ENCODE measurements around the gene COX5B.
"Not testable (repeated sequence)": the region's sequence is repeated elsewhere in the genome, so short reads cannot be mapped to it uniquely, and the experiment has no call there.

COX5B gene

DNA sequence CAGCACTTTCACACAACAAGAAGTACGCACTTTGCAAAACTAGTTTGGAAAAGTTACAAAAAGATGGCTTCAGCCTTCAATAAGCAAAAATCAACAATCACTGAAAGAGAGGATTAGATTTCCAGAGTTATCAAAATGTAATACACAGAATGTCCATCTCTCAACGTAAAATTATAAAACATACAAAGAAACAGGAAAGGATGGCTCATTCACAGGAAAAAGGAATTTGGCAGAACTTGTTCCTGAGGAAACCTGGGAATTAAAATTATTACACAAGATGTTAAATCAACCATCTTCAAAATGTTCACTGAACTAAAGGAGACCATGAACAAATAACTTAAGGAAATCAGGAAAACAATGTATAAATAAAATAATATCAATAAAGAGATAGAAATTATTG is 31.6 kb downstream of the COX5B start:
- TF ChIP-seq BACH2 (CRISPR knock-in tag; IDR thresholded peaks at IDR 0.05; ENCODE audit: borderline replicate concordance): no peak
- no peak for TF ChIP-seq PATZ1 (CRISPR knock-in tag; IDR thresholded peaks at IDR 0.05; ENCODE audit: borderline replicate concordance)
- TF ChIP-seq, protein P1, sequence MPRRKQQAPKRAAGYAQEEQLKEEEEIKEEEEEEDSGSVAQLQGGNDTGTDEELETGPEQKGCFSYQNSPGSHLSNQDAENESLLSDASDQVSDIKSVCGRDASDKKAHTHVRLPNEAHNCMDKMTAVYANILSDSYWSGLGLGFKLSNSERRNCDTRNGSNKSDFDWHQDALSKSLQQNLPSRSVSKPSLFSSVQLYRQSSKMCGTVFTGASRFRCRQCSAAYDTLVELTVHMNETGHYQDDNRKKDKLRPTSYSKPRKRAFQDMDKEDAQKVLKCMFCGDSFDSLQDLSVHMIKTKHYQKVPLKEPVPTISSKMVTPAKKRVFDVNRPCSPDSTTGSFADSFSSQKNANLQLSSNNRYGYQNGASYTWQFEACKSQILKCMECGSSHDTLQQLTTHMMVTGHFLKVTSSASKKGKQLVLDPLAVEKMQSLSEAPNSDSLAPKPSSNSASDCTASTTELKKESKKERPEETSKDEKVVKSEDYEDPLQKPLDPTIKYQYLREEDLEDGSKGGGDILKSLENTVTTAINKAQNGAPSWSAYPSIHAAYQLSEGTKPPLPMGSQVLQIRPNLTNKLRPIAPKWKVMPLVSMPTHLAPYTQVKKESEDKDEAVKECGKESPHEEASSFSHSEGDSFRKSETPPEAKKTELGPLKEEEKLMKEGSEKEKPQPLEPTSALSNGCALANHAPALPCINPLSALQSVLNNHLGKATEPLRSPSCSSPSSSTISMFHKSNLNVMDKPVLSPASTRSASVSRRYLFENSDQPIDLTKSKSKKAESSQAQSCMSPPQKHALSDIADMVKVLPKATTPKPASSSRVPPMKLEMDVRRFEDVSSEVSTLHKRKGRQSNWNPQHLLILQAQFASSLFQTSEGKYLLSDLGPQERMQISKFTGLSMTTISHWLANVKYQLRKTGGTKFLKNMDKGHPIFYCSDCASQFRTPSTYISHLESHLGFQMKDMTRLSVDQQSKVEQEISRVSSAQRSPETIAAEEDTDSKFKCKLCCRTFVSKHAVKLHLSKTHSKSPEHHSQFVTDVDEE (CRISPR knock-in tag; IDR thresholded peaks at IDR 0.05): no peak
- TF ChIP-seq ZFP3 (CRISPR knock-in tag; IDR thresholded peaks at IDR 0.05): no peak
- no peak for TF ChIP-seq ISL1 (CRISPR knock-in tag; IDR thresholded peaks at IDR 0.05)
- TF ChIP-seq ARNTL (CRISPR knock-in tag; IDR thresholded peaks at IDR 0.05; ENCODE audit: borderline replicate concordance, low read depth): no peak
- TF ChIP-seq SNAI2 (CRISPR knock-in tag; IDR thresholded peaks at IDR 0.05): no peak
- TF ChIP-seq PPARA (CRISPR knock-in tag; IDR thresholded peaks at IDR 0.05; ENCODE audit: borderline replicate concordance): no peak
- no peak for TF ChIP-seq GLIS3 (CRISPR knock-in tag; IDR thresholded peaks at IDR 0.05)
- no peak for TF ChIP-seq ZNF565 (CRISPR knock-in tag; conservative IDR thresholded peaks at IDR 0.05; ENCODE audit: low read depth)
- TF ChIP-seq, protein P2, sequence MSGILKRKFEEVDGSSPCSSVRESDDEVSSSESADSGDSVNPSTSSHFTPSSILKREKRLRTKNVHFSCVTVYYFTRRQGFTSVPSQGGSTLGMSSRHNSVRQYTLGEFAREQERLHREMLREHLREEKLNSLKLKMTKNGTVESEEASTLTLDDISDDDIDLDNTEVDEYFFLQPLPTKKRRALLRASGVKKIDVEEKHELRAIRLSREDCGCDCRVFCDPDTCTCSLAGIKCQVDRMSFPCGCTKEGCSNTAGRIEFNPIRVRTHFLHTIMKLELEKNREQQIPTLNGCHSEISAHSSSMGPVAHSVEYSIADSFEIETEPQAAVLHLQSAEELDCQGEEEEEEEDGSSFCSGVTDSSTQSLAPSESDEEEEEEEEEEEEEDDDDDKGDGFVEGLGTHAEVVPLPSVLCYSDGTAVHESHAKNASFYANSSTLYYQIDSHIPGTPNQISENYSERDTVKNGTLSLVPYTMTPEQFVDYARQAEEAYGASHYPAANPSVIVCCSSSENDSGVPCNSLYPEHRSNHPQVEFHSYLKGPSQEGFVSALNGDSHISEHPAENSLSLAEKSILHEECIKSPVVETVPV (CRISPR knock-in tag; IDR thresholded peaks at IDR 0.05): no peak
- TF ChIP-seq ZFP30 (CRISPR knock-in tag; IDR thresholded peaks at IDR 0.05): no peak
- no peak for TF ChIP-seq CSDC2 (CRISPR knock-in tag; IDR thresholded peaks at IDR 0.05)
- TF ChIP-seq OSR1 (CRISPR knock-in tag; IDR thresholded peaks at IDR 0.05): no peak
- no peak for TF ChIP-seq TCF4 (CRISPR knock-in tag; IDR thresholded peaks at IDR 0.05; ENCODE audit: borderline replicate concordance)
- TF ChIP-seq RARB (CRISPR knock-in tag; IDR thresholded peaks at IDR 0.05): no peak
- no peak for TF ChIP-seq TOX (CRISPR knock-in tag; IDR thresholded peaks at IDR 0.05; ENCODE audit: borderline replicate concordance)
- no peak for TF ChIP-seq POU6F1 (CRISPR knock-in tag; IDR thresholded peaks at IDR 0.05; ENCODE audit: borderline replicate concordance, low read depth)
- ATAC-seq: no peak

DNA sequence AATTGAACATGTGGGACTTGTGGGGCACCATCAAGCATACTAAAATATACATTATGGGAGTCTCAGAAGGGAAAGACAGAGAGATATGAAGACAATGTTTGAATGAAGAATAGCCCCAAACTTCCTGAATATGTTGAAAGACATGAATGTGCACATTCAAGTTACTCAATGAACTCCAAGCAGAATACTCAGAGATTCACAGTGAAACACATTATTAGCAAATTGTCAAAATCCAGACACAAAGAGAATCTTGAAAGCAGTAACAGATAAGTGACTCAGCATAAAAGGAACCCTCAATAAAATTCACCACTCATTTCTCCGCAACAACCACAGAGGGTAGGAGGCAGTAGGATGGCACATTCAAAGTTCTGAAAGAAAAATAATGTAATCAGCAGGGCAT is 32.4 kb downstream of the COX5B start:
- ATAC-seq: no peak
- TF ChIP-seq TCF4 (CRISPR knock-in tag; IDR thresholded peaks at IDR 0.05; ENCODE audit: borderline replicate concordance) (no peak), ARNTL (CRISPR knock-in tag; IDR thresholded peaks at IDR 0.05; ENCODE audit: borderline replicate concordance, low read depth) (no peak), POU6F1 (CRISPR knock-in tag; IDR thresholded peaks at IDR 0.05; ENCODE audit: borderline replicate concordance, low read depth) (no peak), PPARA (CRISPR knock-in tag; IDR thresholded peaks at IDR 0.05; ENCODE audit: borderline replicate concordance) (no peak), CREB5 (CRISPR knock-in tag; IDR thresholded peaks at IDR 0.05; ENCODE audit: low read depth) (no peak), SNAI2 (CRISPR knock-in tag; IDR thresholded peaks at IDR 0.05) (no peak), ESRRG (CRISPR knock-in tag; IDR thresholded peaks at IDR 0.05) (no peak), ZNF8 (CRISPR knock-in tag; IDR thresholded peaks at IDR 0.05) (no peak), GLIS3 (CRISPR knock-in tag; IDR thresholded peaks at IDR 0.05) (no peak), BACH2 (CRISPR knock-in tag; IDR thresholded peaks at IDR 0.05; ENCODE audit: borderline replicate concordance) (no peak), ZC3H10 (CRISPR knock-in tag; IDR thresholded peaks at IDR 0.05) (no peak), TOX (CRISPR knock-in tag; IDR thresholded peaks at IDR 0.05; ENCODE audit: borderline replicate concordance) (no peak), ZFP3 (CRISPR knock-in tag; IDR thresholded peaks at IDR 0.05) (no peak), CSDC2 (CRISPR knock-in tag; IDR thresholded peaks at IDR 0.05) (no peak), ISL1 (CRISPR knock-in tag; IDR thresholded peaks at IDR 0.05) (no peak), ZFP30 (CRISPR knock-in tag; IDR thresholded peaks at IDR 0.05) (no peak)

- ATAC-seq: not testable (repeated sequence)
Observed at GRCh38 chr2:97687235-97687634, 41.4 kb downstream of the COX5B start.

Measured in SK-N-SH treated with all-trans-retinoic acid at 6 μM for 48 hours (cell line).